ENCODE measurements around the gene COL8A2. TPM values are rescaled to one million over a fixed set of nuclear protein-coding genes. Genes with fewer than 3 reads are reported as not detected.

Gene COL8A2
- total RNA-seq, 1 donor from 2014 or later: 1.6 TPM

DNA sequence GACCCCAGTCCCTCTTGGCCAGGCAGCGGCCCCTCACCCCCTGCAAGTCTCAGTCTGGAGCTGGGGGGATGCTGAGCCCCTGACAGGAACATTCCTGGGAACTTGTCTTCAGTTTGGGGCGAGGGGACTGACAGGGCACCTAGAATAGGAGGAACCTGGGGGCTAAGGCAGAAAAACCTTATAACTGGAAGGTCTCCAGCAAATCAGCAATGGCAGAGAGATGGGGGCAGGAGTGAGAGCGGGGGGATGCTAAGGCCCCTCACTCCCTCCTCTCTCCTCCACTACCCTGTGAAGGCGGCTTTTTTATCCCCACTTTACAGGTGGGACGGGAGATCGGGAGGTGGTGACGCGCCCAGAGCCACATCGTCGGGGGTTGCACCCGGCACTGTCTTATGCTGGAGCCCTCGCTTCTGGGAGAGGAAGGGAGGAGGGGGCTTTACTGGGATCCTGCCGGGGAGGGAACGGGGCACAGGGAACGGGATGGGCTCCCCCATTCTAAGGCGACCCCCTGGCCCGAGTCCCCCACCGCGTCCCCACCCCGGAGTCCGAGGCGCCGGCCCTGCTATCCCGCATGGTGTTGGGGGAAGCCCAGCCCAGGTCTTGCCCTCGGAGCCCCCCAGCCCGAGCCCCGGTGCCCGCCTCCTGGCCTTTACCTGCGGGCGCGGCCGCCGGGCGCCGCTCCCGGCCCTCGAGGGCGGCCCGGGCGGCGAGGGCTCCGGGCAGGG lies 456 bp downstream of the COL8A2 start:
- FAIRE-seq (no peak), DNase-seq (ENCODE audit: low read depth) (no peak)
- no peaks in the 10 kb centered on the region for H3K36me3 ChIP-seq (ENCODE audit: control insufficient read depth, insufficient read depth, low read length)
- TF ChIP-seq, protein P1, sequence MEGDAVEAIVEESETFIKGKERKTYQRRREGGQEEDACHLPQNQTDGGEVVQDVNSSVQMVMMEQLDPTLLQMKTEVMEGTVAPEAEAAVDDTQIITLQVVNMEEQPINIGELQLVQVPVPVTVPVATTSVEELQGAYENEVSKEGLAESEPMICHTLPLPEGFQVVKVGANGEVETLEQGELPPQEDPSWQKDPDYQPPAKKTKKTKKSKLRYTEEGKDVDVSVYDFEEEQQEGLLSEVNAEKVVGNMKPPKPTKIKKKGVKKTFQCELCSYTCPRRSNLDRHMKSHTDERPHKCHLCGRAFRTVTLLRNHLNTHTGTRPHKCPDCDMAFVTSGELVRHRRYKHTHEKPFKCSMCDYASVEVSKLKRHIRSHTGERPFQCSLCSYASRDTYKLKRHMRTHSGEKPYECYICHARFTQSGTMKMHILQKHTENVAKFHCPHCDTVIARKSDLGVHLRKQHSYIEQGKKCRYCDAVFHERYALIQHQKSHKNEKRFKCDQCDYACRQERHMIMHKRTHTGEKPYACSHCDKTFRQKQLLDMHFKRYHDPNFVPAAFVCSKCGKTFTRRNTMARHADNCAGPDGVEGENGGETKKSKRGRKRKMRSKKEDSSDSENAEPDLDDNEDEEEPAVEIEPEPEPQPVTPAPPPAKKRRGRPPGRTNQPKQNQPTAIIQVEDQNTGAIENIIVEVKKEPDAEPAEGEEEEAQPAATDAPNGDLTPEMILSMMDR (IDR thresholded peaks at IDR 0.05; ENCODE audit: insufficient read depth, low read length, severe bottlenecking): no peak
- H3K27me3 ChIP-seq (ENCODE audit: control insufficient read depth, insufficient read depth, low read length): peaks cover 5% of the 10 kb centered on the region
- no peak overlapping the region for H3K4me3 ChIP-seq (ENCODE audit: low read depth, low read length)

DNA sequence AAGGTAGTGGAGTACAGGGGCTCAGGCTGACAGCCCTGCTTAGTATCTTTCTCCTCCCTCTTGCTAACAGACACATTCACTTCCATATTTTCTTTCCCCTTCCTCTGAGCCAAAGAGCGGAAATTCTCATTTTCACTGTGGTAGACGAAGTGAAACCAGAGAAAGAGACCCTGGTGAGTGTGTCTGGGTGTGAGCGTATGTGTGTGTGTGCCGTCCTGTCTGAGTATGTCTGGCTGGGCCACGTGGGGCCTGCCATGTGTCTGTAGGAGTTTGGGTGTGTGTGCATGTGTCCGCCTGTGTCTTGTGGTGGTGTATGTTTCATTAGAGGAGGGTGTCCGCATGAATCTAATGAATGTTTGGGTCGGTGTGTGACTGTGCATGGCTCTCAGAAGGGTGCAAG lies 1.7 kb downstream of the COL8A2 start:
- DNase-seq (ENCODE audit: low read depth) (no peak), FAIRE-seq (peak; percentile 47)
- Histone ChIP-seq H3K36me3 (ENCODE audit: control insufficient read depth, insufficient read depth, low read length) (no peaks in the 10 kb centered on the region), H3K4me3 (ENCODE audit: low read depth, low read length) (no peak overlapping the region), H3K27me3 (ENCODE audit: control insufficient read depth, insufficient read depth, low read length) (peaks cover 5% of the 10 kb centered on the region)
- TF ChIP-seq, protein P1 (IDR thresholded peaks at IDR 0.05; ENCODE audit: insufficient read depth, low read length, severe bottlenecking): no peak

DNA sequence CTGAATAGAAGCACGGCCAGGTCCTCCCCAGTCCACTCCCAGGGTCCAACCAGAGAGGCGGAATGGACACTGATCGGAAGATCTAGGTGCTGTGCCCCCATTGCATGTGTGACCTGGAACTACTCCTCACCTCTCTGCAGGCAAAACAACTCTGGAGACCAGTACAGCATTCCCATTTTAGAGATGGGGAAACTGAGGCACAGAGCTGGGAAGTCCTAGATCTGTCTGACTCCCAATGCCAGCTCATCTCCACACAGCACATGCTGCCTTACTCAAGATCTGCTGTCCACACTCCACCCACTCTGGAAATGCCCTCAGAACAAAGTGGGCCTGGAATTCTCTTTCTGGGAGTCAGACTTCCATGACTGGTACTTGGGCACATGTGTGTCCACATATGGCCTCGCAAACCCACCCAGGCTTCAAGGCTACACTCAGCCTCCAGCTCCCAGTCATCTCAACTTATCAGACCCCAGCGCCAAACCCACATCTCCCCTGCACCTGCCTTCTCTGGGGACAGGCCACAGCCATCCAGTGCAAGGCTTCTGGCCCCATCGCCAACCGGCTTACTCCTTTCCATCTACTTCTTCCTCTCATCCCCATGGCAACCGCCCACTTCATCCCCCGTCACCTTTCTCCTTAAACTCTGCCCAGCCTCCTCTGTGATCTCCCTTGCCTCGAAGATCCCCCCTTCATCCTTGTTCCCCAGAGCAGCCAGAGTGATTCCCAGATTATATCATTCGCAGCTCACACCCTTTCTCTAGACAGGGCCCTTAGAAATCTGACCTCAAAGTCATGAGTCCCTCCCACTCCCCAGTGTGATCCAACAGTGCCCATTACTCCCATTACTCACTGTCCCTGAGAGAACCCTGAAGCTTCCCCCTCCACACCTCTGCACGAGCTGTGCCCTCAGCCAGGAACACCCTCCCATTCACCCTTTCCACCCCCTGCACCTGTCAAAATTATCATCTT lies 2.7 kb downstream of the COL8A2 start:
- no peak for DNase-seq (ENCODE audit: low read depth)
- H3K27me3 ChIP-seq (ENCODE audit: control insufficient read depth, insufficient read depth, low read length): peaks cover 5% of the 10 kb centered on the region
- TF ChIP-seq, protein P1 (IDR thresholded peaks at IDR 0.05; ENCODE audit: insufficient read depth, low read length, severe bottlenecking): no peak
- FAIRE-seq: no peak
- H3K36me3 ChIP-seq (ENCODE audit: control insufficient read depth, insufficient read depth, low read length): no peaks in the 10 kb centered on the region
- H3K4me3 ChIP-seq (ENCODE audit: low read depth, low read length): no peak overlapping the region

DNA sequence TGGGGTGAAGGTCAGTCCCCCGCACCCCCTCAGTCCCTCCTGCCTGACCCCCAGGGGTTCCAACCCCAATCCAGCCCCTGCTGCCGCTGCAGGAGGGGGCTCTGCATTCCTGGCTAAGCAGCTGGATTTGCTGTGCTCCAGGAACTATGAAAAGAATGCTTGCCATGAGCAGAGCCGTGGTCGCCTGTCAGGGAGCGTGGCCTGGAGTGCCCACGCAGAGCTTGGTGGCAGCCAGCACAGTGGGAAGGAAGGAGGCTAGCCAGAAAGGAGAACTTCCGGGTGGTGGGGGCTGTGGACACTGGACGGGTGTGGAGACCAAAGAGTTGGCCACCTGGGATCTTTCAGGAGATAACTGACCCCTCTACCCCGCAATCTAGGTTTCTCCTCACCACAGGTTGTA lies 5.6 kb downstream of the COL8A2 start:
- no peak for DNase-seq (ENCODE audit: low read depth)
- H3K36me3 ChIP-seq (ENCODE audit: control insufficient read depth, insufficient read depth, low read length): no peaks in the 10 kb centered on the region
- no peak for FAIRE-seq
- H3K27me3 ChIP-seq (ENCODE audit: control insufficient read depth, insufficient read depth, low read length): peaks cover 4% of the 10 kb centered on the region
- no peak overlapping the region for H3K4me3 ChIP-seq (ENCODE audit: low read depth, low read length)
- TF ChIP-seq, protein P1 (IDR thresholded peaks at IDR 0.05; ENCODE audit: insufficient read depth, low read length, severe bottlenecking): no peak

DNA sequence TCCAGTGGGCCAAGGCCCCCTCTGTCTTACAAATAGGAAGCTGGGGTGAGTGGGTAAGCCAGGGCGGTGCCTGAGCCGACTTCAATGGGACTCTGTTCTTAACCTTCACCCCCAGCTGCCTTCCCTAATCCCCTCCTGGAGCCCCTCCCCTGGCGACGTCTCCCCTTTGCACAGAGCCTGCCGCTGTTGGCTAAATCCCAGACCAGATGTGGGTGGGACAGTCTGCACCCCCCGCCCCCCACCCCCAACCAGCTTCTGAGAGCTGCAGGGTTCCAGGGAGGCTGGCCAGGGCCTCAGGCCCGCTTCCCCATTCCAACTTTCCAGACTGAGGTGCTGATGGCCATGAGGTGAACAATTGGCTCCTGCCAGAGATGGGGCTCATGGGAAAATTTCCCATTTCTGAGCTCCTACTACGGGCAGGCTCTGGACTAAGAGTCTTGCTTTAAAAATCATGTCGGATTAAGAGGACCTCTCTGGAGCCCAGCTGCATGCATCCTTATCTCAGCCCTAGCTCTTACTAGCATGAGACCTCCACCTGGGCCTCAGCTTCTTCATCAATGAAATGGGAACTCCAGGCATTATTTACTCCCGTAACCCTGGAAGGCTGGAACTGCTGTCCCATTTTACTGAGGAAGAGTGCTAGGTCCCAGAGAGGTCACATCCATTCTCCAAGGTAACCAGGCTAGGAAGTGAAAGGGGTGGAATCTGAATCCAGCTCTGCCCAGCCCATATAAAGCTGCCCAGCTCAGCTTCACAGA lies 6.4 kb downstream of the COL8A2 start:
- peaks cover 1% of the 10 kb centered on the region for H3K27me3 ChIP-seq (ENCODE audit: control insufficient read depth, insufficient read depth, low read length)
- no peak for FAIRE-seq
- no peaks in the 10 kb centered on the region for H3K36me3 ChIP-seq (ENCODE audit: control insufficient read depth, insufficient read depth, low read length)
- TF ChIP-seq, protein P1 (IDR thresholded peaks at IDR 0.05; ENCODE audit: insufficient read depth, low read length, severe bottlenecking): no peak
- no peak overlapping the region for H3K4me3 ChIP-seq (ENCODE audit: low read depth, low read length)
- no peak for DNase-seq (ENCODE audit: low read depth)
